NCI-H345 treated with DMSO at 0.1 percent for 48 hours (cell line): Measurements from ENCODE around the gene AP1B1.
A peak's percentile ranks its signal among the peaks of the same experiment; 100 is the strongest.
"Not testable (repeated sequence)": the region's sequence is repeated elsewhere in the genome, so short reads cannot be mapped to it uniquely, and the experiment has no call there.

Experiments
- DNase-seq: peaks from one replicate; lab custom pipeline; 2025; ENCODE audit not compliant: unreplicated experiment; lab: John Stamatoyannopoulos, UW

AP1B1 gene

DNA sequence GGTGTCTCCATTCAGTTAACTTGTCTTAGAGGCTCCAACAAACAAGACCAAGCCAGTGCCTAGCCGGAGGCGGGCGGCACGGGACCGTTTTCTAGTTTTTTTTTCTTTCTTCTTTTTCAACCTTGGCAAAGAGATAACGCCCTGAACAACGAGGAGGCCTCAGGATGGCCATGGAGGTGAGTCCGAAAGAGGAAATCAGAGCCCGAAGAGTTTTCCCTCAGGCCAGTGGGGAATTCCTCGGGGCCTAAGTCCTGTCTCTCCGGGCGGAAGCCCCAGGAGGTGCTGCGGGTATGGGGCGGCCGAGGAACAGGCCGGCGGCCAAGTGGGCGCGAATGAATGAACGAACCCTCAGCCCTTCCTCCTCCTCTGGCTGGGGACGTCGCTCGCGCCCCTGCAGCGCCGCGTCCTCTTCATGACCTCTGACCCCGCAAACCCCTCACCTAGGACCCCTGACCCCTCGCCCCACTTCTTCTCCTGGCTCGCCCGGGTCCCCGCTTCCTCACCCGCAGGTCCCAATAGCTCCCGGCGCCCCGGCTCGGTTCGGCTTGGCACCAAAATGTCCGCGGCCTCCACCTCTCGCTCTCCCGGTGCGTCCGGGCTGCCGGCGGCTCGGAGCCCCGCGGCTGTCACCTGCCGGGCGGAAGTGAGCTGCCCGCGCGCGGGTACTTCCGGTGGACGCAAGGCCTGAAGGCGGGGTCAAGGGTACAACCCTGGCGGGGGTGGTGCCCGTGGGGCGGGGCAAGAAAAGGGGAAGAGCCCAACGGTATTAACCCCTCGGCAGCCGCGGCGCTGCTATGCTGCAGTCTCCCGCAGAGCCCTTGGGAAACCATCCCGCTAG, at the start of gene AP1B1:
Gene AP1B1 (minus strand): TSS at position 650 of the 838 bp plus-strand sequence. CDS start 21,327 bp downstream, outside the sequence.
- peak; percentile 67 for DNase-seq

DNA sequence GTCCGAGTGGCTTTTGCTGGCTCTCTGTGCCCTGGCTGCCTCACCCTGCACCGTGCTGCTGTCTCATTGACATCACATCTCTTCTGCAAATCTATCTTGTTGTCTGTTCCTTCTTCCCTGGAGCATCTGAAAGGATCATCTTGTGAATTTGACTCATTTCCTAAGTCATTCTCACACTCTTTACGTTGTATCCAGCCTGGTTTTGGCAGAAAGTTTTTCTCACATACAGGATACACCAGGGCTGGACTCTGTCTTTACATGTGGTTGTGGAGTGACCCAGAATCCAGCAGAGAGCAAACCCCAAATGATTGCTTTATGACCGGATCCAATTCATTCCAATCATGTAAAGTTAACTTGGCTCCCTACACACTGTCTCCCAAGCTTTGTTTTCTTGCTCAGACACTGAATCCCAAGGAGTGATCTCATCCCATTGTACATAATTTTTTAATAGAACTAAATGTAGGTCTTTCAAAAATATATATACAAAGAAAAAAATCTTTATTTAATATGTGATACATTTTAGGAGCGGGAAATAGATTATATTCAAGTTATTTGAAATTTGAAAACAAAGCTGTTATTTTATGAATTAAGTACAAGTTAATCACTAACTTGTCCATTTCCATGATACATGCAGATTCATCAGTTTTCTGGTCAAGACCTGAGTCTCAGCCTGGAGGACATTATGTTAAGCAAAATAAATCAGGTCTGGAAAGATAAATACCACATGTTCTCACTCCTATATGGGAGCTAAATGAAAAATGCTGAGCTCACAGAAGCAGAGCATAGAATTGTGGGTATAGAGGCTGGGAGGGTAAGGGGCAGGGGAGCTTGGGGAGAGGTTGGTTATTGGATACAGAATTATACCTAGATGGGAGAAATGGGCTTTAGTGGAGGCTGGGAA, 47.1 kb upstream of the AP1B1 start:
- no peak for DNase-seq

DNA sequence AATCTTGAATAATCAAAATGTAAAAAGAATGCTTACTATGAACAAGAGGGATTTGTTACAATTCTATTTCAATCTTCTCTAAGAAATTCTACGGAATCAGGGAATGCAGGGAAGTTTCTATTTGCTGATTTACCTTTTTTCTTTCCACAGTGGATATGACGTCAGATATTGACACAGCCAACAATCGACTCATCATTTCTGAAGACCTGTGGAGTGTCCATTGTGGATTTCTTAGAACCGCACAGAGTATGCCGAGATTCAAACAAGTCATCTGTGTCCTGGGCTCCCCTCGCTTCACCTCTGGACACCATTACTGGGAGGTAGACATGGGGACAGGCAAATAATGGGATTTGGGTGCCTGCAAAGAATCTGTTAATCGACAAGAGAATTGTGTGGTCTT, 45.9 kb upstream of the AP1B1 start:
- DNase-seq: no peak

DNA sequence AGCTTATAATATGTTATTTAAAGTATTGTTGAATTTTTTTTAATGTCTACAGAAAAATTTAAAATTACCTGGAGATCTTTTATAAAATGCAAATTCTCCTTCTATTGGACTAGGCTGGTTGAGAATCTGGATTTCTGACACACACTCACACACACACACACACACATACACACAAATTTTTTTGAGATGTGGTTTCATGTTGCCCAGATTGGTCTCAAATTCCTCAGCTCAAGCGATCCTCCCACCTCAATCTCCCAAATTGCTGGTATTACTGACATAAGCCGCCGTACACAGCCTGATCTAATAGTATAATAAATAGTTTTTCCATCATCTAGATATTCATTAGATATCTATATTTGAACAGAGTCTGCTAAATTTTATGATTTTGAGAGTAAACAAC, 45.5 kb upstream of the AP1B1 start:
- DNase-seq: no peak

DNA sequence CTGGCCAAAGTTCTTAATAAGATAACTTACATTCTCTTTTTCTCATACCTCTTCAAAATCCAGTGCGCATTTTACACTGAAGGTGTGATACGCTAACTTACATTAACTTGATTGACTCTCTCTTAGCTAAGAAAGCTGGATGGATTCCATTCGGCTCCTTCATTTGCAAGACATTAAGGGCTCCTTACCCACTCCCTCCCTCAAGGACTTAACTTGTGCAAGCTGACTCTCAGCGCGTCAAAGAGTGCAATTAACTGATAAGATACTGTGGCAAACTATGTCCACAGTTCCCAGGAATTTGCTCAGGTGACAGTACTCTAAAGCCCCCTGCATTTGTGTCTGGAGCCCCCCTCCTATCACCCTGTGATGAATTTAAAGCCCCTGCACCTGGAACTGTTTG, 43.6 kb upstream of the AP1B1 start:
- DNase-seq: no peak

DNA sequence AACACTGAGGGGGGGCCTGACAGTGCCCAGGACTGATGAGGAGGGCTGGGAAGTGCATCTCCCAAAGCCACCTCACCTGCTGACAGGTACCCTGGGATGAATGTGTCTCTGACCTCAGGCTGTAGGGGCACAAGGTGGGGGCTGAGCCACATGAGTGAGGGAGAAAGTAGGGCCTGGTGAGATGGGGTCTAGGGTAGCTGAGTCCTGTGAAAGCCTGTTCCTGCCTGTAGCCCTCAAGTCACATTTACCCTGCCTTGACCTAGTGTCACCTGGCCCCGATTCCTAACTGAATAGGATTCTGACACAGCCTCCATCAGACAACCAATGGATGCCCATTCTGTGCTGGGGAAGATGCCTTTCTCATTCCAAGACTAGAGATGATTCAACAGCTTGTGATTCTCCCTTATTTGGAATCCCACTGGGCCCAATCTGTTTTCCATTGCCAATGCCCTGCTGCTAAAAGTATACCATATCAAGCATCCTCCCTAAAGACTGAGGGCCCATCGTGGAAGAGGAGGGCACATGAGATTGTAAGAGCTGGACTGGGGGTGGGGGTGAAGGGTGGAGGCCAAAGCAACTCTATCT, 38.9 kb upstream of the AP1B1 start:
- DNase-seq: no peak

DNA sequence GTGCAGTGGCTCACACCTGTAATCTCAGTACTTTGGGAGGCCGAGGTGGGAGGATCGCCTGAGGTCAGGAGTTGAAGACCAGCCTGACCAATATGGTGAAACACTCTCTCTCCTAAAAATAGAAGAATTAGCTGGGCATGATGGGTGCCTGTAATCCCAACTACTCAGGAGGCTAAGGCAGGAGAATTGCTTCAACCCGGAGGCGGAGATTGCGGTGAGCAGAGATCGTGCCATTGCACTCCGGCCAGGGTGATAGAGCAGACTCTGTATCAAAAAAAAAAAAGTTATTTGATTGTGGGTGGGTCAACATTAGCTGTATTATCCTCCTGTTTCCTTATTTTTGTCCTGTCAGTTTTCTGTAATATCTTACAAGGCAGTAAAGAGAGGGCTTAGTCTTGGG, 38.1 kb upstream of the AP1B1 start:
- no peak for DNase-seq

DNA sequence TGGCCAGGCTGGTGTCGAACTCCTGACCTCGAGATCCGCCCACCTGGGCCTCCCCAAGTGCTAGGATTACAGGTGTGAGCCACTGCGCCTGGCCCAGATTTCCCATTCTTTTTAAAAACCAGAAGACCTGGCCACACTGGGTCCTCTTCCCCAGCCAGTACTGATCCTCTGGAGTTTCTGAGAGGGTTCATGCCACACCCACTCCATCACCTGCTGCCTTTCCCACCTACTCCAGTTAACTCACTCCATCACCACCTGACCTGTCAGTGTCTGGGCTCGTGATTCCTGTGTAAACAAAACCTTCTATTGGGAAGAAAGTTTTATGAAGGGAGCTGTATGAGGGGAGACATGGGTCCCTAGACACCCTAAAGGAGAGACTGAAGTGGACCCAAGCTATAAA, 30.3 kb upstream of the AP1B1 start:
- DNase-seq: not testable (repeated sequence)

DNA sequence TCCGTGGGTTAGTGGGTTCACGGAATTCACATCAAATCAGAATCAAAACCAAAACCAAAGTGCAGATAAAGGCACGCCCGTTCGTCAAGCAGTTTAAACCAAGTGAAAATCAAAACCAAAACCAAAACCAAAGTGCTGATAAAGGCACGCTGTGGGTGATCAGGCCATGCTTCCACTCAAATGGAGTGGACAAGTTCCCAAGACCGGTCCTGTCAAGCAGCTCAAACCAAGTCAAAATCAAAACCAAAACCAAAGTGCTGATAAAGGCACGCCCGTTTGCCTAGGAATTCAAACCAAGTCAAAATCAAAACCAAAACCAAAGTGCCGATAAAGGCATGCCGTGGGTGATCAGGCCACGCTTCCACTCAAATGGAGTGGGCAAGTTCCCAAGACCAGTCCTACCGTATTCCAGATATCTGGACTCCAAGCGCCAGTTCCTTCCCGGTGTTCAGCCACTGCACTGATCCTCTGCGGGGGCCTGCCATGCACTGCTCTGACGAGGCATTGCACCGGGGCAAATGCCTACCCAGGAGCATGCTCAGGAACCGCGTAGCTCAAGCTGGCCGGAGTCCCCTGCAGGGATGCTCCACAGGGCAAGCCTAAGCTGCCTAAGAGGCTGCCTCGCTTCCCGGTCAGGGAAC, 26.7 kb upstream of the AP1B1 start:
- not testable (repeated sequence) for DNase-seq

DNA sequence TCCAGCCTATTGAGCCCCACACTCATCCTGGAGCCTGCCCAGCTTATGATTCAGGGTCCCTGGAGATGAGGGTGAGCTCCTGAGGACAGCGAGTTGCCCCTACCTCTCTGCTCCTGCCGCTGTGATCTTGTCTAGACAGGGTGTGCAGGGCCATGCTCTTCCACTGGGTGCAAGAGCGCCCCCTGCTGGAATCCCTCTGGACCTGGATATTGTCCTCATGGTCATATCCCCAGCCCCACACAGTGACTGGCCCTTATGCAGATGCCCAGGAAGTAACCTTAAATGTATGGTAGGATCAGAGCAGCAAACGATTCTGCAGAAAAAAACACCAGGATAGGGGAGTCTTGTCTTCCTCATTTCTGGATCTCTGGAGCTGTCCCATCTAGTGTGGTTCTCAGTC, 24.4 kb upstream of the AP1B1 start:
- DNase-seq: not testable (repeated sequence)

DNA sequence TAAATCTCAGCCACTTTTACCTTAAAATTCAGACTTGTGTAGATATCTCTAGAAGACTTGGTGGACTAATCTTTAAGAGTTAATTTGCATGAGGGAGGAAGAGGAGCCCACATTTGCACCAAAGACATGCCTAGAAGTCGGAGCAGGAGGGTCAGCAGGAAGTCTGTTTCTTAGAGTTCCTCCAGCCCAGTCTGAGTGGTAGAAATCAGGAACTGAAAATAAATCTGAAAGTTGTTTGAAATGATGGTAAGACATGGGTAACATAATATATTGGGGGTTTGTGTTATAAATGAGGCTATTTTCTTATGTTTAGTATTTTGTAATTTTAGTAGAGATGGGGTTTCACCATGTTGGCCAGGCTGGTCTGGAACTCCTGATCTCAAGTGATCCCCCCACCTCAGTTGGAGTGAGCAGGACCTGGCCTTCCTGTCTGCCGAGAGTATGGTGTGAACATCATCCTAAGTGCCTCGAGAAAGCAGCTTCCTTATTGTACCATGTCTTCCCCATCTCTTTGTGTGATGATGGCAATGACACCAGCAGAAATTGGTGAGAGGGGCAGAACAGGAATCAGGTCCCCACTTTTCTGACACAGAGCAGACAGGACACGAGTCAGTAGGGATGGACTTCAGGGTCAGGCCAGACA, 23.3 kb upstream of the AP1B1 start:
- not testable (repeated sequence) for DNase-seq

DNA sequence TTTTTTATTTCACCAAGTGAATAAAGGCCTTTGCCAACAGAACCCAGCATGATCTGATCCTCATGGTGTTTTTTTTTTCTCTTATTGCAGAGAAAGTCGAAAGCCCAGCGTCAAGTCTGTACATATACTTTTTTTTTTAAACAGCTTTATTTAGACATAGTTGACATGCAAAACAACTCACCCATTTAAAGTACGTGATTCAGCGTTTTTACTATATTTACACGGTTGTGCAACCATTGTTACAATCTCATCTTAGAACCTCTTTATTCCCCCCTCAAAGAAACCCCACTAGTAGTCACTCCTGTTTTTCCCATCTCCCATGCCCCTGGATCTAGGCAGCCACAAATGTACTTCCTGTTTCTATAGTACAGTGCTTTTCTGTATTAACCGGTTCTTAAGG, 20.6 kb upstream of the AP1B1 start:
- no peak for DNase-seq

DNA sequence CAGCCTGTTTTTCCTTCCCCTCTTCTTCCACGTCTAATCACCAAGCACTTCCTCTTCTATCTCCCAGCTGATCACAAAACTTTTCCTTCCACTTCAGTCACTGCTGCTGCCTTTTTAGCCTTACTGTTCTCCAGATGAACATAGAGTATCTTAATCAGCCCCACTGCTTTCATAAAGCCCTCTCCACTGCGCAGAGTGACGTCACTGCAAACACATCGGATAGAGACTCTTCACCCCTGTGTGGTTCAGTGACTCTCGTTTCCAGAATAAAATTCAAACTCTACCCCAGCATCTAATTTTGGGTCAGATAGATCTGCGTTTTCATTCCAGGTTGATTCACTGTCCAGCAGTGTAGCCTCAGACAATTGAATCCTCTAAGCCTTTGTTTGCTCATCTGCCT, 13.2 kb upstream of the AP1B1 start:
- DNase-seq: not testable (repeated sequence)

DNA sequence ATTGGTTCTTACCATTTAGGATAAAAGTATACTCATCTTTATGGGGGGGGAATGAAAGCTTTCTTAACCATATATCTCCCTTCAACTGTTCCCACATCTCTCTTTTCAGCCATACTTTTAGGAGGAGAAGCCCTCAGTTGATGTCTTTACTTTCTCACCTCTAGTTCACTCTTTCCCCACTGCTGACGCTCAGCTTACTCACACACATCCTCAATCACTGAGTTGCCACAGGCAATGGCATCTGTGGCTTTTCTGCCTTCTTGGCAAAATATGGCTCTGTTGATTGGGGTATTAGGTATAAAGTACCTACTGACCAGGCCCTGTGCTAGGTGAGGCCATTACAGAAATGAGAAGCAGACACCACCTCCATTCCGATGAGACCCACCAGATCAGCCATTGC, 12.2 kb upstream of the AP1B1 start:
- no peak for DNase-seq

DNA sequence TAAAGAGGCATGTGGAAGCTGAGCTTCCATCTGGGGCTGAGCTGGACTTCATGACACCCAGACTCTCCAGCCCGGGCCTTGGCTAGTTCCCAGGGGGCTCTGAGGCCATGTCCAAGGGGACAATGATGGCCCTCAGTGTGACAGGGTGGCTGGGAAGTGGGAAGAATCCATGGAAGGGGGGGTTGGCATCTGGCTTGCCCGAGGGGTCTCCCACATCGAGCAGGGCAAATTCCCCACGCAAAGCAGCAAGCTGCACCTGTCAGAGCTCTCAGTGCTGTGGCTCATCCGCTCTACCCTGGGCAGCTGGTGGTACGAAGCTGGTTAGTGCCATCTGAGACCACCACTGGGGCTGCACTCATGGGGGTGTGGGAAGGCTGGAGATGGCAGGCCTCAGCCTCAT, 9.4 kb upstream of the AP1B1 start:
- DNase-seq: no peak

DNA sequence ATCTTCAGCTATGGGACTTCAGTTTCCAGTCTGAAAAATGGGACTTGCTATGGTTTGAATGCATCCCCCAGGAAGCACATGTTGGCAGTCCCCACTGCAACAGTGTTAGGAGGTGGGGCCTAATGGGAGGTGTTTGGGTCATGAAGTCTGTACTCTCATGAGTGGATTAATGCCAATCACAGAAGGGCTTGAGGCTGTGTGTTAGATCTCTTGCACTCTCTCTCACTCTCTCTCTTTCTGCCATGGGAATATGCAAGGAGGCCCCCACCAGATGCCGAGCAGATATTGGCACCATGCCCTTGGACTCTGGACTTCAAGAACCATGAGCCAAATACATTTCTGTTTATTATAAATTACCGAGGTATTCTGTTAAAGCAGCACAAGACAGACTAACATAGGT, 7.8 kb upstream of the AP1B1 start:
- no peak for DNase-seq

DNA sequence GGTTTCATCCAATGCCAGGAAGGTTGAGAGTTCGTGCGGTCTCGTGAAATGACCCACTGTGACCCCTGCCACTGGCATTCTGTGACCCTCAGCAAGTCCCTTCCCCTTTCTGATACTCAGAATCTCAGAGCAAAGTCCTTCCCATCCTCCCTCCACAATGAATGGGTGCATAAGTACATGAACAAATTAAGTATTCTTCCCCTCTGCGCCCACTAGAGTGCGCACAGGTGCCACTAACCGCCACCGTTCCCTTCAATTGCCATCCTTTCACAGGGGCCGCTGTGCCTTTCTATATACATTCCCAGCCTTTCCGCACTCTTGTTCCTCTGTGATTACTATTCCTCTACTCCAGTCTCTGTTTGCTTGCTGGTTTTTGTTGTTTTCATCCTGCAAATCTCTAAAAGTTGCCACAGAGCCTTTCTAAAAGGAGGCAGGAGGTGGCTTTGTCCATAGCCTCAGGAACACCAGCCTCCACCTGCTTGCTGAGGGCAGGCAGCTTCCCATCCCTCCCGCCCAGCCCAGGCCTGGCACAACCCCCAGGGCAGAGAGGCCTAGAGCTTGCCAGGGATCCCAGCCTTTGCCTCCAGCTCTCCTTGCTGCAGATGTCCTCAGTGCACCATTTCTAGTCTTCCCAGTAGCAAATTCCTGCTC, 6.7 kb upstream of the AP1B1 start:
- peak; percentile 48 for DNase-seq

DNA sequence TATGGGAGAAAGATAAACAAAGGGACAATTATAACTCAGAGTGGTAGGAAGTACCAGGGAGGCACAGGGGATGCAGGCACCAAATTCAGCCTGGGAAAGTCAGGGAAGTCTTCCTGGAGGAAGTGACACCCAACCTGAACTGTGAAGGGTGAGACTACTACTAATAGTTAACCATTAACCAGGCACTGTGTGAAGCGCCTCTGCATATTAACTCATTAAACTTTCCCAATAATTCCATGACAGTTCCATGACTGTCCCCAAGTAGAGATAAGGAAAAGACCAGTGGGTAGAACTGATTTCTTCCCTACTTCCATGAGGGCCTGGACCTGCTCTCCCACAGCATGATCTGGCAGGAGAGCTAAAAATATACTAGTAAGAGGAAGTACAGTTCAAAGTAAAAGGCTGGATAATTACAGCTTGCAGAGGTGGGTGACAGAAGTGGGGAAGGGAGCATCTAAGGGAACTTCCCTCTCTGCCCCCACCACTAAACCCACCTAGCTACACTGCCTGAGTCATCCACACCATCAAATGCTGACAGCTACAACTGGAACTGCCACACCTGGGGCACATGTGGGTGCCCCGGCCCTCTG, 4.7 kb upstream of the AP1B1 start:
- no peak for DNase-seq

DNA sequence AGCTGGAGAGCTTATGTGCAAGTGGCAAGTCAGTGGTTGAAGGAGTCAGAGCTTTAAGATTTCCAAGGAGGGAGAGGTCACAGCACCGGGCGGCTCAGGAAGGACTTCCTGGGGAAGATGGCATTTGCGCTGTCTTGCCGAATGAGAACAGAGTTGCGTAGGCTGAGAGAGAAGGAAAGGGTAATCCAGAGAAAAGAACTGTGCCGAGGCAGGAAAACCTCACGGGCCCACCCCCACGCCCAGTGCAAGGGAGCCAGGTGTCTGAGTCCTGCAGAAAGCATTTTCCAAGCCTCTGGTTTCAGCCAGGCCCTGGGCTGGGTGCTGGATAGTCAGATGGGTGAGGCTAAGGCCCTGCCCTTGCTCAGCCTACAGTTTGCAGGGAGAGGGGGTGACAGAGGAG, 3.2 kb upstream of the AP1B1 start:
- no peak for DNase-seq

DNA sequence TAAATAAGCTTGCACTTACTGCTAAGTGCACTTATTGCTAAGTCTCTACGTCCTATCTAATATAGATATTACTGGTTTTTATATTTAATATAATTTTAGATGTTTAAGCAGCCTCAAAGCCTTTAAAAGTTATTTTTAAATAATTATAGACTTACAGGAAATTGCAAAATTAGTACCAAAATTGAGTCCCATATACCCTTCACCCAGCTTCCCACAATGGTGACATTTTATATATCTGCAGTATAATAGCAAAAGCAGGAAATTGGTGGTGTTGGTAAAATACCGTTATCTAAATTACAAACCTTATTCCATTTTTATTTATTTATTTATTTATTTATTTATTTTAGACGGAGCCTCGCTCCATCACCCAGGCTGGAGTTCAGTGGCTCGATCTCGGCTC, 1.9 kb upstream of the AP1B1 start:
- no peak for DNase-seq
